ENCODE results near the gene CLCN5. TPM values are rescaled to one million over a fixed set of nuclear protein-coding genes. Genes with fewer than 3 reads are reported as not detected.

The CLCN5 gene
- total RNA-seq, 1 experiment from 2014 or later, result 8.1 TPM

DNA sequence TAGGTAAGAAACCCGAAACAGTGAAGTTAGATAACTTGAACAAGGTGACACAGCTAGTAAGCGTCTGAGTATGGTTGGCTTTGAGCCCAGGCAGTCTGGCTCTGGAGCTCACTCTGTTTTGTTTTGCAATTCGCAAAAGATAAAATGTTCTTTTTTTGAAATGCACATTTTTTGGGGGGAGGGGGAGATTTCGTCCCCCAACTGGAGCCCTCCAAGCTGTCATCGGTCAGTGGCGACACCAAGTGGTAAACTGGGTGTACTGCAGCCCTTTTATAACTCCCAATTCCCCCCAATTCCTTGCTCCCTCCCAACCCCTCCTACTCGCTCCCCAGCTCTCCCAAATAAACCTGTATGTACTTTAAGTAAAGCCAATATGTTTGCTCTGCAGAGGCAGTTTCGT is 2.8 kb upstream of the CLCN5 start:
- DNase-seq, result peak; percentile 72
- no peaks in the 10 kb centered on the region for H3K27me3 ChIP-seq (ENCODE audit: low read length)
- no peaks in the 10 kb centered on the region for H3K36me3 ChIP-seq (ENCODE audit: insufficient read depth, low read length)
- no peak overlapping the region for H3K4me3 ChIP-seq (ENCODE audit: low read length)
- H3K9me2 ChIP-seq (replicated peaks; ENCODE audit: insufficient read depth, low read length), result no peaks in the 10 kb centered on the region
- H4K20me1 ChIP-seq (ENCODE audit: insufficient read depth, low read depth, low read length), result no peaks in the 10 kb centered on the region
- no peak overlapping the region for H3K27ac ChIP-seq (ENCODE audit: low read length)
- no peak overlapping the region for H2AFZ ChIP-seq (ENCODE audit: low read length)
- no peaks in the 10 kb centered on the region for H3K9me3 ChIP-seq (ENCODE audit: low read length)
- H3K4me1 ChIP-seq (ENCODE audit: low read length), result peaks cover 14% of the 10 kb centered on the region
- no peak overlapping the region for H3K4me2 ChIP-seq (ENCODE audit: low read depth, low read length, poor library complexity, severe bottlenecking)
- H3K9ac ChIP-seq (ENCODE audit: low read length), result no peak overlapping the region
- no peaks in the 10 kb centered on the region for H3K79me2 ChIP-seq (ENCODE audit: low read length)

DNA sequence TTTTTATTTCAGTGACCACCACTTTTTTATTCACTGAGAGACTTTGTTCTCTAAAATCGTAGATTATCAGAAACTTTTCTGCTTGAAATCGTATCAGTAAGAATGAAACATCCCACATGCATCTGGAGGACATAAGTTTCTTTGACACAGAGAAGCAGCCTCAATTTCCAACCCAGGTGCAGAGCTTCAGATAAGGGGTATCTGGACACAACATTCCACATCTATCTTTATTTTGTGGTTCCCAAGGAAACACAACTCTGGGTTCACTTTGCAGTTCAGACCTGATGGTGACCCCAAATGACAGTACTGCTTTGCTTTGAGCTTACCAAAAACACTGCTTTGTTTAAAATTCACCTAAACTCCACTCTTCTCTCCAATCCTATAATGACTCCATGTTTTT is 1.3 kb upstream of the CLCN5 start:
- Histone ChIP-seq H3K9ac (ENCODE audit: low read length) (no peak overlapping the region), H4K20me1 (ENCODE audit: insufficient read depth, low read depth, low read length) (no peaks in the 10 kb centered on the region), H3K27ac (ENCODE audit: low read length) (no peak overlapping the region), H3K4me1 (ENCODE audit: low read length) (peaks cover 14% of the 10 kb centered on the region), H3K27me3 (ENCODE audit: low read length) (no peaks in the 10 kb centered on the region), H3K9me3 (ENCODE audit: low read length) (no peaks in the 10 kb centered on the region), H3K36me3 (ENCODE audit: insufficient read depth, low read length) (no peaks in the 10 kb centered on the region), H2AFZ (ENCODE audit: low read length) (no peak overlapping the region), H3K79me2 (ENCODE audit: low read length) (no peaks in the 10 kb centered on the region), H3K9me2 (replicated peaks; ENCODE audit: insufficient read depth, low read length) (no peaks in the 10 kb centered on the region), H3K4me2 (ENCODE audit: low read depth, low read length, poor library complexity, severe bottlenecking) (no peak overlapping the region), H3K4me3 (ENCODE audit: low read length) (no peak overlapping the region)
- DNase-seq, result no peak

DNA sequence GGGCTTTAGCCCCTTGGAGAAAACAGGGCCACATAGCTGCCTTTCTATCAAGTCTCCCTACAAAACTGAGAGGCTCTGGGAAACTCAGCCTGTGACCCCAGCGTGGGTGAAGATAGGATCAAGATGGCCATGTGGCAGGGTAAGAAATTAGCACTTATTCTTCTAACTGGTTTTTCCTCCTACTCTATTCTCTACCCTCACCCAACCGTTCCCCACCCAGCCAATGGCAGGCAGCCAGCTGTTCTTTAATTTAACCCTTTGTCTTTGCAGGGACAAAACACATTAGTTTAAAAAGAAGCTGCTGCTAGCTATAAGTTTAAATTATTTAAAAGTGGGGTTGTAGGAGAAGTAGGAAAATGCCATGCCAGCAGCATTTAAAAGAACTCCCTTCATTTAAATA is 2.8 kb downstream of the CLCN5 start:
- Histone ChIP-seq H3K9me3 (ENCODE audit: low read length) (no peaks in the 10 kb centered on the region), H3K4me1 (ENCODE audit: low read length) (peaks cover 14% of the 10 kb centered on the region), H4K20me1 (ENCODE audit: insufficient read depth, low read depth, low read length) (no peaks in the 10 kb centered on the region), H3K9ac (ENCODE audit: low read length) (no peak overlapping the region), H3K36me3 (ENCODE audit: insufficient read depth, low read length) (no peaks in the 10 kb centered on the region), H3K27ac (ENCODE audit: low read length) (no peak overlapping the region), H3K4me3 (ENCODE audit: low read length) (no peak overlapping the region), H3K4me2 (ENCODE audit: low read depth, low read length, poor library complexity, severe bottlenecking) (no peak overlapping the region), H3K79me2 (ENCODE audit: low read length) (no peaks in the 10 kb centered on the region), H3K9me2 (replicated peaks; ENCODE audit: insufficient read depth, low read length) (no peaks in the 10 kb centered on the region), H3K27me3 (ENCODE audit: low read length) (no peaks in the 10 kb centered on the region), H2AFZ (ENCODE audit: low read length) (no peak overlapping the region)
- DNase-seq, result no peak

DNA sequence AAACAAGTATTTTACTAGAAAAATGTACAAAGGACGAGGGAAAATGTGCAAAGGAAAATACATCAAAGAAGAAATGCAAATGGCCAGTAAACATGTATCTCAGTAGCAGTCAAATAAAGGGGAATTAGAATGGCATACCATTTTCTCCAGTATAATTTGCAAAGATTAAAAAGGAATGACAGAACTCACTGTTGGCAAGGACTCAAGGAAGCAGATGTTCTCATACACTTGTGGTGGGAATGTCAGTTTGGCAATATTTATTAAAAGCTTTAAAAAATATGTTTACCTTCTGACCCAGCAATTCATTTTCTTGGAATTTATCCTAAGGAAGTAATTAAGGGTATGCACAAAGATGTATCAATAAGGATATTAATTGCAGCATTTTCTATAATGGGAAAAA is 7.6 kb downstream of the CLCN5 start:
- Histone ChIP-seq H3K4me1 (ENCODE audit: low read length) (no peaks in the 10 kb centered on the region), H2AFZ (ENCODE audit: low read length) (no peak overlapping the region), H3K36me3 (ENCODE audit: insufficient read depth, low read length) (no peaks in the 10 kb centered on the region), H3K4me3 (ENCODE audit: low read length) (no peak overlapping the region), H4K20me1 (ENCODE audit: insufficient read depth, low read depth, low read length) (no peaks in the 10 kb centered on the region), H3K27ac (ENCODE audit: low read length) (no peak overlapping the region), H3K4me2 (ENCODE audit: low read depth, low read length, poor library complexity, severe bottlenecking) (no peak overlapping the region), H3K9me3 (ENCODE audit: low read length) (no peaks in the 10 kb centered on the region), H3K79me2 (ENCODE audit: low read length) (no peaks in the 10 kb centered on the region), H3K9me2 (replicated peaks; ENCODE audit: insufficient read depth, low read length) (no peaks in the 10 kb centered on the region), H3K9ac (ENCODE audit: low read length) (no peak overlapping the region), H3K27me3 (ENCODE audit: low read length) (no peaks in the 10 kb centered on the region)
- DNase-seq, result no peak

DNA sequence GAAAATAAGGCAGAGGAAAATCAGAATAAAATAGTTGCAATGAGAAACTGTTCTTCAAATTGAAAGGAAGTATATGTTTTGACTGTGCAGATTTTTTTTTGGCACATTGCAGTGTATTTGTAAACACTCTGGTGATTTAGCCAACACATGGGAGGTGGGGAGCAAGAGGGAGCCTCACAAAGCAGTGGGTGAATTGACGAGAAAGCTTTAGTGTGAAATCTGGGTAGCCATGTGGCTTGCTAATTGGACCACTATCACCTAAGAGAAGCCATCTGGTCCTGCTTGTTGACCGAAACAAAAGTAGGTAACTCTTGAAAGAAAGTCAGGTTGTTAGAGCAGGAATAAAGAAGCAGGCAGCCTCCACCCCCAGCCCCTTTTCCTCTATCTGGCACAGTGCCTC is 10.4 kb downstream of the CLCN5 start:
- no peaks in the 10 kb centered on the region for H3K9me3 ChIP-seq (ENCODE audit: low read length)
- no peak for DNase-seq

DNA sequence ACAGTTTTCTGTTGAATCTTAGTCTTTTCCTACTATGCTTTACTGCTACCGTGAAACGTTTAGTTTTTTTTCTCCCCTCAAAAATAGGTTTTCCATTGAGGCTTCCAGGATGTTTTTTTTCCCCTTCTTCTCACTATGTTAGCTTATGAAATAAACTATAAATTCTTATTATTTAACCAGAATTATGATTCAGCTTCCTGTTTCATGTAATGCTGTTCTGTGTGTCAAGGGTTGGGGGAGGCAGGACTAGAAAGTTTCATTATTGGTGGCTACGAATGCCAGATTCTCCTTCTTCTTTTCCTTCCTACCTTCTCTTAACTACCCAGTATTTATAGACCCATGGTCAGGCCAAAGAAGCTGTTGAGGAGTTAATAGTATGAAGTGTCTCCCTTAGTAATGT is 11.8 kb downstream of the CLCN5 start:
- Histone ChIP-seq H3K79me2 (ENCODE audit: low read length) (no peaks in the 10 kb centered on the region), H3K9me3 (ENCODE audit: low read length) (no peaks in the 10 kb centered on the region), H3K9ac (ENCODE audit: low read length) (no peak overlapping the region), H2AFZ (ENCODE audit: low read length) (no peak overlapping the region), H3K27ac (ENCODE audit: low read length) (no peak overlapping the region), H3K4me1 (ENCODE audit: low read length) (no peaks in the 10 kb centered on the region), H3K9me2 (replicated peaks; ENCODE audit: insufficient read depth, low read length) (no peaks in the 10 kb centered on the region), H3K4me3 (ENCODE audit: low read length) (no peak overlapping the region), H3K36me3 (ENCODE audit: insufficient read depth, low read length) (no peaks in the 10 kb centered on the region), H4K20me1 (ENCODE audit: insufficient read depth, low read depth, low read length) (no peaks in the 10 kb centered on the region), H3K27me3 (ENCODE audit: low read length) (no peaks in the 10 kb centered on the region), H3K4me2 (ENCODE audit: low read depth, low read length, poor library complexity, severe bottlenecking) (no peak overlapping the region)
- no peak for DNase-seq

More for the DNA sequence above, 10.4 kb downstream of the CLCN5 start:
- no peaks in the 10 kb centered on the region for H3K36me3 ChIP-seq (ENCODE audit: insufficient read depth, low read length)
- no peak overlapping the region for H3K27ac ChIP-seq (ENCODE audit: low read length)
- no peak overlapping the region for H3K4me2 ChIP-seq (ENCODE audit: low read depth, low read length, poor library complexity, severe bottlenecking)
- H3K27me3 ChIP-seq (ENCODE audit: low read length), result no peaks in the 10 kb centered on the region
- H3K79me2 ChIP-seq (ENCODE audit: low read length), result no peaks in the 10 kb centered on the region
- H3K4me1 ChIP-seq (ENCODE audit: low read length), result no peaks in the 10 kb centered on the region
- H2AFZ ChIP-seq (ENCODE audit: low read length), result no peak overlapping the region
- no peak overlapping the region for H3K4me3 ChIP-seq (ENCODE audit: low read length)
- no peaks in the 10 kb centered on the region for H3K9me2 ChIP-seq (replicated peaks; ENCODE audit: insufficient read depth, low read length)
- no peak overlapping the region for H3K9ac ChIP-seq (ENCODE audit: low read length)
- H4K20me1 ChIP-seq (ENCODE audit: insufficient read depth, low read depth, low read length), result no peaks in the 10 kb centered on the region

DNA sequence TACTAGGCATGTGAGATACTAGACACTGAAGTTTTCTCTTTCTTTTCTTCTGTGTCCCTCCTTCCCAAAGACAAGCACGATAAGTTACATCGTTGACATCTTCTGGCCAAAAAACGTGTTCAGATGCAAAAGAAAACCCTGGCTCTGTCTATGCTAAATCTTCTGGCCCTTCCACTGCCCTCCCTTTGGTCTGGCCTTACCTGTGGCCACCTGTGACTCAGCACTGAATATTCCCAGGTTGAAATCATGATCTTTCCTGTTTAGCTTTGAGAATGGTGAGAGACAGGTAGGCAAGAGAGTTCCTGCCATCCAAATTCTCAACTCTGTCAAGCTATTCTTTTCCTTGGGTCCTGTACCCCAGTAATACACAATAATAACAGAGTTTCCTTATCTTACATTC is 12.3 kb downstream of the CLCN5 start:
- H4K20me1 ChIP-seq (ENCODE audit: insufficient read depth, low read depth, low read length), result no peaks in the 10 kb centered on the region
- H3K79me2 ChIP-seq (ENCODE audit: low read length), result no peaks in the 10 kb centered on the region
- no peak overlapping the region for H3K4me3 ChIP-seq (ENCODE audit: low read length)
- H3K9me2 ChIP-seq (replicated peaks; ENCODE audit: insufficient read depth, low read length), result no peaks in the 10 kb centered on the region
- no peak for DNase-seq
- H3K4me2 ChIP-seq (ENCODE audit: low read depth, low read length, poor library complexity, severe bottlenecking), result no peak overlapping the region
- no peaks in the 10 kb centered on the region for H3K9me3 ChIP-seq (ENCODE audit: low read length)
- no peaks in the 10 kb centered on the region for H3K27me3 ChIP-seq (ENCODE audit: low read length)
- H3K4me1 ChIP-seq (ENCODE audit: low read length), result no peaks in the 10 kb centered on the region
- no peak overlapping the region for H3K27ac ChIP-seq (ENCODE audit: low read length)
- no peak overlapping the region for H3K9ac ChIP-seq (ENCODE audit: low read length)
- no peak overlapping the region for H2AFZ ChIP-seq (ENCODE audit: low read length)
- H3K36me3 ChIP-seq (ENCODE audit: insufficient read depth, low read length), result no peaks in the 10 kb centered on the region

DNA sequence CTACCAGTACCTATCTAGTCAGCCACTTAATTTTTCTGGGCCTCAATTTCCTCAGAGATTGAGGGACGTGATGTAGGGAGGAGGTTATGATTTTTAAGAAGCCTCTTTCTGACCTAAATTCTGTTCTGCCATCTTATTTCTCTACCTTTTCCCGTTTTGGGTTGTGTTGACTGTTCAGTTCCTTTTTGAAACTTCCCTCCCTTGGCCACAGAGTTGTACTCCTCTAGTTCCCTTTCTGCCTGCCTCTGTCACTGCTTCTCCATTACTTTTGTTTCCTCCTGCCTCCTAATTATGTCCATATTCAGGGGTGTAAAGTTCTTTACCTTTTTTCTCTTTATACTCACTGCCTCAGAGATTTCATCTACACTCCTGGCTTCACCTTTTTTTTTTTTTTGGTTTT is 25.4 kb downstream of the CLCN5 start:
- Histone ChIP-seq H3K9me3 (ENCODE audit: low read length) (no peaks in the 10 kb centered on the region), H3K4me2 (ENCODE audit: low read depth, low read length, poor library complexity, severe bottlenecking) (no peak overlapping the region)
- no peak for DNase-seq

DNA sequence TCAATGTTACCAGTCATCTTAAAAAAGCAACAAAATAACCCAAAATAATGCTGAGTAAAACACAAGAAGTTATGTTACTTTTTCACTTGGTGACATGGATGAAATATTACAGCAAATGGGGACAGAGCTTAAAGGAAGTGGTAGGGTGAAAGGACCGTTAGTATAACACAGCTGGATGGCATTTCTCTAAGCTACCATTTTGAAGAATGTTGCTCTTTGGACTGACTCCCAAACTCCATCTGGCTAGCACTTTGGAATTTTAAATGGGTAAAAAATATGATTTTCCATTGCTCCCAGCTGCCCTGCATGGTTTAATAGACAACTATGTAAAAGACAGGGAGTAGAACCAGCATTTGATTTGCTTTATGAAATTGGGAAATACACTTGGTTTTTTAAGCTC is 27.6 kb downstream of the CLCN5 start:
- no peaks in the 10 kb centered on the region for H3K4me1 ChIP-seq (ENCODE audit: low read length)
- H3K9me3 ChIP-seq (ENCODE audit: low read length), result no peaks in the 10 kb centered on the region
- H3K4me2 ChIP-seq (ENCODE audit: low read depth, low read length, poor library complexity, severe bottlenecking), result no peak overlapping the region
- H4K20me1 ChIP-seq (ENCODE audit: insufficient read depth, low read depth, low read length), result no peaks in the 10 kb centered on the region
- H2AFZ ChIP-seq (ENCODE audit: low read length), result no peak overlapping the region
- no peak overlapping the region for H3K4me3 ChIP-seq (ENCODE audit: low read length)
- no peak overlapping the region for H3K9ac ChIP-seq (ENCODE audit: low read length)
- no peaks in the 10 kb centered on the region for H3K79me2 ChIP-seq (ENCODE audit: low read length)
- H3K27ac ChIP-seq (ENCODE audit: low read length), result no peak overlapping the region
- no peak for DNase-seq
- no peaks in the 10 kb centered on the region for H3K36me3 ChIP-seq (ENCODE audit: insufficient read depth, low read length)
- H3K27me3 ChIP-seq (ENCODE audit: low read length), result no peaks in the 10 kb centered on the region
- no peaks in the 10 kb centered on the region for H3K9me2 ChIP-seq (replicated peaks; ENCODE audit: insufficient read depth, low read length)

More for the DNA sequence above, 25.4 kb downstream of the CLCN5 start:
- Histone ChIP-seq H3K27me3 (ENCODE audit: low read length) (no peaks in the 10 kb centered on the region), H3K36me3 (ENCODE audit: insufficient read depth, low read length) (no peaks in the 10 kb centered on the region), H3K4me3 (ENCODE audit: low read length) (no peak overlapping the region), H2AFZ (ENCODE audit: low read length) (no peak overlapping the region), H3K9me2 (replicated peaks; ENCODE audit: insufficient read depth, low read length) (no peaks in the 10 kb centered on the region), H3K9ac (ENCODE audit: low read length) (no peak overlapping the region), H4K20me1 (ENCODE audit: insufficient read depth, low read depth, low read length) (no peaks in the 10 kb centered on the region), H3K27ac (ENCODE audit: low read length) (no peak overlapping the region), H3K4me1 (ENCODE audit: low read length) (no peaks in the 10 kb centered on the region), H3K79me2 (ENCODE audit: low read length) (no peaks in the 10 kb centered on the region)
